ENCODE results near the gene AOX1. TPM values are rescaled to one million over a fixed set of nuclear protein-coding genes. Genes with fewer than 3 reads are reported as not detected.
"Not testable (repeated sequence)": the region's sequence is repeated elsewhere in the genome, so short reads cannot be mapped to it uniquely, and the experiment has no call there.

AOX1 gene
- polyA plus RNA-seq (2013), result 1.4 TPM

GRCh38 chr2:200585730-200586643 lies at the start of gene AOX1:
Gene AOX1, plus strand, starts transcription at chr2:200586014. Its CDS starts 95 bp downstream, at chr2:200586109.
- Histone ChIP-seq H3K36me3 (ENCODE audit: control insufficient read depth in 4 of 4, insufficient read depth in 4 of 4, low read length in 3 of 4) (no peaks in the 10 kb centered on the region), H3K4me3 (ENCODE audit: control insufficient read depth in 1 of 7, extremely low read depth in 1 of 7, insufficient read depth in 4 of 7, low read depth in 2 of 7, low read length in 6 of 7) (peak within 1 kb of the TSS; percentile 62 to 97 (median 78)), H3K27ac (ENCODE audit: insufficient read depth in 1 of 2, low read depth in 1 of 2, low read length in 2 of 2, poor library complexity in 1 of 2, severe bottlenecking in 2 of 2) (no peak within 1 kb of the TSS), H3K9me3 (ENCODE audit: control extremely low read depth in 1 of 5, control insufficient read depth in 4 of 5, insufficient read depth in 2 of 5, low read depth in 1 of 5, low read length in 4 of 5) (no peaks in the 10 kb centered on the region), H3K27me3 (replicated peaks in 2 of 5; ENCODE audit: control insufficient read depth in 4 of 5, insufficient read depth in 5 of 5, low read length in 4 of 5) (peaks cover 0 to 4% (median 0%) of the 10 kb centered on the region in 5 experiments), H3K4me1 (ENCODE audit: control extremely low read depth in 1 of 4, control insufficient read depth in 4 of 4, insufficient read depth in 4 of 4, low read length in 3 of 4) (peaks cover 0 to 11% (median 9%) of the 10 kb centered on the region in 4 experiments)
- ChIA-PET POLR2A (no interaction called here), CTCF (interaction anchor here (1.0 to 2.4 kb wide), 8 partner anchors 9 to 119 kb away, joined by 3 to 10 read pairs (median 5); no protein-coding TSS in a partner anchor)
- 3% methylated on average over 51 of the region's 62 CpGs for WGBS (ENCODE audit: insufficient coverage)
- peak; percentile 17 to 61 (median 41) for DNase-seq

- Histone ChIP-seq H3K4me3 (ENCODE audit: control insufficient read depth in 1 of 7, extremely low read depth in 1 of 7, insufficient read depth in 4 of 7, low read depth in 2 of 7, low read length in 6 of 7) (no peak overlapping the region), H3K27me3 (replicated peaks in 2 of 5; ENCODE audit: control insufficient read depth in 4 of 5, insufficient read depth in 5 of 5, low read length in 4 of 5) (no peaks in the 10 kb centered on the region), H3K4me1 (ENCODE audit: control extremely low read depth in 1 of 4, control insufficient read depth in 4 of 4, insufficient read depth in 4 of 4, low read length in 3 of 4) (no peaks in the 10 kb centered on the region), H3K27ac (ENCODE audit: insufficient read depth in 1 of 2, low read depth in 1 of 2, low read length in 2 of 2, poor library complexity in 1 of 2, severe bottlenecking in 2 of 2) (no peak overlapping the region), H3K36me3 (ENCODE audit: control insufficient read depth in 4 of 4, insufficient read depth in 4 of 4, low read length in 3 of 4) (peaks cover 21 to 65% (median 40%) of the 10 kb centered on the region in 4 experiments), H3K9me3 (ENCODE audit: control extremely low read depth in 1 of 5, control insufficient read depth in 4 of 5, insufficient read depth in 2 of 5, low read depth in 1 of 5, low read length in 4 of 5) (peaks cover 0 to 11% (median 3%) of the 10 kb centered on the region in 5 experiments)
- no peak for DNase-seq
- 88% methylated on average over 1 of the region's 1 CpG for WGBS (ENCODE audit: insufficient coverage)
- POLR2A ChIA-PET, result interaction anchor here (0.7 kb wide), 1 partner anchor 99 kb away, joined by 3 read pairs; no protein-coding TSS in a partner anchor
- CTCF ChIA-PET, result no interaction called here
These were observed 47.7 kb upstream of the AOX1 start for GRCh38 chr2:200538139-200538538.

GRCh38 chr2:200540793-200541192 lies 45.0 kb upstream of the AOX1 start:
- POLR2A ChIA-PET, result no interaction called here
- peaks cover 19 to 77% (median 39%) of the 10 kb centered on the region in 4 experiments for H3K36me3 ChIP-seq (ENCODE audit: control insufficient read depth in 4 of 4, insufficient read depth in 4 of 4, low read length in 3 of 4)

GRCh38 chr2:200566596-200566995 lies 19.2 kb upstream of the AOX1 start:
- WGBS (ENCODE audit: insufficient coverage), result 98% methylated on average over 12 of the region's 12 CpGs
- H3K27ac ChIP-seq (ENCODE audit: insufficient read depth in 1 of 2, low read depth in 1 of 2, low read length in 2 of 2, poor library complexity in 1 of 2, severe bottlenecking in 2 of 2); DNase-seq; H3K4me1 ChIP-seq (ENCODE audit: control extremely low read depth in 1 of 4, control insufficient read depth in 4 of 4, insufficient read depth in 4 of 4, low read length in 3 of 4); H3K27me3 ChIP-seq (replicated peaks in 2 of 5; ENCODE audit: control insufficient read depth in 4 of 5, insufficient read depth in 5 of 5, low read length in 4 of 5); CTCF ChIA-PET; H3K9me3 ChIP-seq (ENCODE audit: control extremely low read depth in 1 of 5, control insufficient read depth in 4 of 5, insufficient read depth in 2 of 5, low read depth in 1 of 5, low read length in 4 of 5); POLR2A ChIA-PET; H3K4me3 ChIP-seq (ENCODE audit: control insufficient read depth in 1 of 7, extremely low read depth in 1 of 7, insufficient read depth in 4 of 7, low read depth in 2 of 7, low read length in 6 of 7): not testable (repeated sequence)
- peaks cover 0 to 13% (median 6%) of the 10 kb centered on the region in 4 experiments for H3K36me3 ChIP-seq (ENCODE audit: control insufficient read depth in 4 of 4, insufficient read depth in 4 of 4, low read length in 3 of 4)

More at GRCh38 chr2:200540793-200541192, 45.0 kb upstream of the AOX1 start:
- Histone ChIP-seq H3K4me3 (ENCODE audit: control insufficient read depth in 1 of 7, extremely low read depth in 1 of 7, insufficient read depth in 4 of 7, low read depth in 2 of 7, low read length in 6 of 7) (no peak overlapping the region), H3K4me1 (ENCODE audit: control extremely low read depth in 1 of 4, control insufficient read depth in 4 of 4, insufficient read depth in 4 of 4, low read length in 3 of 4) (no peaks in the 10 kb centered on the region), H3K9me3 (ENCODE audit: control extremely low read depth in 1 of 5, control insufficient read depth in 4 of 5, insufficient read depth in 2 of 5, low read depth in 1 of 5, low read length in 4 of 5) (peaks cover 0 to 14% (median 3%) of the 10 kb centered on the region in 5 experiments), H3K27ac (ENCODE audit: insufficient read depth in 1 of 2, low read depth in 1 of 2, low read length in 2 of 2, poor library complexity in 1 of 2, severe bottlenecking in 2 of 2) (no peak overlapping the region), H3K27me3 (replicated peaks in 2 of 5; ENCODE audit: control insufficient read depth in 4 of 5, insufficient read depth in 5 of 5, low read length in 4 of 5) (no peaks in the 10 kb centered on the region)
- no peak for DNase-seq
- CTCF ChIA-PET, result no interaction called here

- no CpG with 5 or more reads among the region's 3 CpGs for WGBS (ENCODE audit: insufficient coverage)
- no peaks in the 10 kb centered on the region for H3K27me3 ChIP-seq (replicated peaks in 2 of 5; ENCODE audit: control insufficient read depth in 4 of 5, insufficient read depth in 5 of 5, low read length in 4 of 5)
- H3K36me3 ChIP-seq (ENCODE audit: control insufficient read depth in 4 of 4, insufficient read depth in 4 of 4, low read length in 3 of 4), result peaks cover 0 to 16% (median 10%) of the 10 kb centered on the region in 4 experiments
- no peak overlapping the region for H3K4me3 ChIP-seq (ENCODE audit: control insufficient read depth in 1 of 7, extremely low read depth in 1 of 7, insufficient read depth in 4 of 7, low read depth in 2 of 7, low read length in 6 of 7)
- H3K9me3 ChIP-seq (ENCODE audit: control extremely low read depth in 1 of 5, control insufficient read depth in 4 of 5, insufficient read depth in 2 of 5, low read depth in 1 of 5, low read length in 4 of 5), result peaks cover 0 to 5% (median 0%) of the 10 kb centered on the region in 5 experiments
- ChIA-PET CTCF (interaction anchor here (1.4 to 2.0 kb wide), 2 partner anchors 50 to 132 kb away, joined by 3 to 6 read pairs; no protein-coding TSS in a partner anchor), POLR2A (no interaction called here)
- no peak overlapping the region for H3K27ac ChIP-seq (ENCODE audit: insufficient read depth in 1 of 2, low read depth in 1 of 2, low read length in 2 of 2, poor library complexity in 1 of 2, severe bottlenecking in 2 of 2)
- DNase-seq, result no peak
- no peaks in the 10 kb centered on the region for H3K4me1 ChIP-seq (ENCODE audit: control extremely low read depth in 1 of 4, control insufficient read depth in 4 of 4, insufficient read depth in 4 of 4, low read length in 3 of 4)
These were observed 17.9 kb upstream of the AOX1 start for GRCh38 chr2:200567932-200568331.

- DNase-seq, result peak; percentile 37 to 69 (median 56)
- Histone ChIP-seq H3K36me3 (ENCODE audit: control insufficient read depth in 4 of 4, insufficient read depth in 4 of 4, low read length in 3 of 4) (peaks cover 0 to 26% (median 8%) of the 10 kb centered on the region in 4 experiments), H3K9me3 (ENCODE audit: control extremely low read depth in 1 of 5, control insufficient read depth in 4 of 5, insufficient read depth in 2 of 5, low read depth in 1 of 5, low read length in 4 of 5) (no peaks in the 10 kb centered on the region), H3K4me3 (ENCODE audit: control insufficient read depth in 1 of 7, extremely low read depth in 1 of 7, insufficient read depth in 4 of 7, low read depth in 2 of 7, low read length in 6 of 7) (no peak overlapping the region), H3K27me3 (replicated peaks in 2 of 5; ENCODE audit: control insufficient read depth in 4 of 5, insufficient read depth in 5 of 5, low read length in 4 of 5) (no peaks in the 10 kb centered on the region), H3K27ac (ENCODE audit: insufficient read depth in 1 of 2, low read depth in 1 of 2, low read length in 2 of 2, poor library complexity in 1 of 2, severe bottlenecking in 2 of 2) (no peak overlapping the region), H3K4me1 (ENCODE audit: control extremely low read depth in 1 of 4, control insufficient read depth in 4 of 4, insufficient read depth in 4 of 4, low read length in 3 of 4) (no peaks in the 10 kb centered on the region)
- CTCF ChIA-PET, result interaction anchor here (0.6 to 1.9 kb wide), 5 partner anchors 10 to 128 kb away, joined by 3 to 11 read pairs (median 3); partner anchors contain the start of gene AOX1
- no CpG with 5 or more reads among the region's 2 CpGs for WGBS (ENCODE audit: insufficient coverage)
- POLR2A ChIA-PET, result no interaction called here
These were observed 9.9 kb upstream of the AOX1 start for GRCh38 chr2:200575957-200576356.

GRCh38 chr2:200577027-200577426 lies 8.8 kb upstream of the AOX1 start:
- no peaks in the 10 kb centered on the region for H3K9me3 ChIP-seq (ENCODE audit: control extremely low read depth in 1 of 5, control insufficient read depth in 4 of 5, insufficient read depth in 2 of 5, low read depth in 1 of 5, low read length in 4 of 5)
- no peaks in the 10 kb centered on the region for H3K4me1 ChIP-seq (ENCODE audit: control extremely low read depth in 1 of 4, control insufficient read depth in 4 of 4, insufficient read depth in 4 of 4, low read length in 3 of 4)
- CTCF ChIA-PET, result interaction anchor here (0.6 to 1.9 kb wide), 4 partner anchors 9 to 127 kb away, joined by 3 to 11 read pairs (median 4); partner anchors contain the start of gene AOX1
- H3K27ac ChIP-seq (ENCODE audit: insufficient read depth in 1 of 2, low read depth in 1 of 2, low read length in 2 of 2, poor library complexity in 1 of 2, severe bottlenecking in 2 of 2), result no peak overlapping the region
- peak; percentile 5 to 50 (median 41) for DNase-seq
- peaks cover 0 to 17% (median 5%) of the 10 kb centered on the region in 4 experiments for H3K36me3 ChIP-seq (ENCODE audit: control insufficient read depth in 4 of 4, insufficient read depth in 4 of 4, low read length in 3 of 4)
- POLR2A ChIA-PET, result no interaction called here
- H3K27me3 ChIP-seq (replicated peaks in 2 of 5; ENCODE audit: control insufficient read depth in 4 of 5, insufficient read depth in 5 of 5, low read length in 4 of 5), result no peaks in the 10 kb centered on the region
- 100% methylated on average over 1 of the region's 3 CpGs for WGBS (ENCODE audit: insufficient coverage)
- H3K4me3 ChIP-seq (ENCODE audit: control insufficient read depth in 1 of 7, extremely low read depth in 1 of 7, insufficient read depth in 4 of 7, low read depth in 2 of 7, low read length in 6 of 7), result no peak overlapping the region

All from common myeloid progenitor, CD34-positive (primary cell).